HCT116 (cell line): ENCODE measurements around the gene FMN1. TPM values are rescaled to one million over a fixed set of nuclear protein-coding genes. Genes with fewer than 3 reads are reported as not detected.

Experiments used
- ATAC-seq: fragments of 200-7000 bp; cut with Tn5 transposase; 2 replicates; pipeline ENCODE4 v1.9.1; 2020; ENCODE audit warnings: mild to moderate bottlenecking, moderate library complexity
- BruUV-seq: library from RNA; stranded (reverse); fragments of 400-500 nt; replicated peaks from 2 replicates; lab custom pipeline; 2021; lab: Mats Ljungman, UMichigan
- CTCF ChIA-PET: fragments of 300-600 bp; sonication (Branson Sonifier 250); formaldehyde crosslinking; loops from one replicate; lab custom pipeline; 2021; ENCODE audit warnings: antibody characterized with exemption; lab: Charles Lee
- POLR2A ChIA-PET: fragments of 300-600, 350-600 bp; sonication (Branson Sonifier 250); formaldehyde crosslinking; loops from one replicate; lab custom pipeline; 2021; ENCODE audit warnings: antibody characterized with exemption; lab: Charles Lee
- RAD21 ChIA-PET, 2 experiments: fragments of 300-600 bp; sonication (Branson Sonifier 250); formaldehyde crosslinking; loops; one replicate each; lab custom pipeline; 2023; ENCODE audit warnings: low total read pairs in 2 of 2; ENCODE audit not compliant: uncharacterized antibody in 2 of 2, unreplicated experiment in 2 of 2, low non-redundant PET in 1 of 2; lab: Charles Lee
- DNase-seq: peaks from one replicate; pipeline ENCODE4 v3.0.0-alpha.2; 2010; ENCODE audit warnings: low read depth, low spot score
- H2AFZ ChIP-seq: fragments of 200-600 bp; shearing (Covaris generic), sonication (generic); 2 replicates; pipeline ENCODE4 v1.6.1; 2017; ENCODE audit warnings: low read depth, mixed run types, mixed read lengths, antibody characterized with exemption, low read length; ENCODE audit not compliant: poor library complexity, severe bottlenecking
- H3K27ac ChIP-seq: 2 replicates; pipeline ENCODE4 v1.5.1; 2012; ENCODE audit warnings: low read depth, low read length
- H3K27me3 ChIP-seq: fragments of 200-600 bp; sonication (generic); 2 replicates; pipeline ENCODE4 v1.6.1; 2016; ENCODE audit warnings: mixed run types, low read length, mixed read lengths; ENCODE audit not compliant: insufficient read depth
- H3K36me3 ChIP-seq, 2 experiments: fragments of 200-500 bp in 1 of 2; fragments of 200-600 bp in 1 of 2; sonication (Bioruptor generic) in 1 of 2; sonication (generic) in 1 of 2; 2 replicates each; pipeline versions ENCODE4 v1.5.1 to v1.6.1; 2014 to 2016; ENCODE audit warnings: low read length in 2 of 2, inconsistent platforms in 1 of 2, mixed read lengths in 1 of 2, mixed run types in 1 of 2; ENCODE audit not compliant: insufficient read depth in 2 of 2, control insufficient read depth in 1 of 2
- H3K4me1 ChIP-seq, 2 experiments: fragments of 200-600 bp in 1 of 2; sonication (generic) in 1 of 2; 2 replicates each; pipeline versions ENCODE4 v1.5.1 to v1.6.1; 2012 to 2017; ENCODE audit warnings: low read length in 2 of 2, inconsistent platforms in 1 of 2, mild to moderate bottlenecking in 1 of 2, mixed read lengths in 1 of 2, mixed run types in 1 of 2, moderate library complexity in 1 of 2; ENCODE audit not compliant: insufficient read depth in 2 of 2, control insufficient read depth in 1 of 2
- H3K4me2 ChIP-seq: fragments of 200-600 bp; sonication (generic); 2 replicates; pipeline ENCODE4 v1.6.1; 2017; ENCODE audit warnings: mixed run types, low read length, mixed read lengths
- H3K4me3 ChIP-seq, 2 experiments: fragments of 200-600 bp in 1 of 2; sonication (generic) in 1 of 2; replicated peaks in 1 of 2; 2 replicates each; pipeline ENCODE4 v1.5.1; 2011 to 2016; ENCODE audit warnings: low read length in 2 of 2, control low read depth in 1 of 2, low read depth in 1 of 2, mild to moderate bottlenecking in 1 of 2, mixed read lengths in 1 of 2, mixed run types in 1 of 2
- H3K79me2 ChIP-seq: fragments of 200-600 bp; sonication (generic); 2 replicates; pipeline ENCODE4 v1.6.1; 2017; ENCODE audit warnings: mild to moderate bottlenecking, mixed run types, low read length, moderate library complexity, mixed read lengths; ENCODE audit not compliant: insufficient read depth
- H3K9ac ChIP-seq: fragments of 200-600 bp; sonication (generic); 2 replicates; pipeline ENCODE4 v1.6.1; 2016; ENCODE audit warnings: low read length, mixed read lengths
- H3K9me2 ChIP-seq: fragments of 200-600 bp; sonication (generic), shearing (Covaris generic); 2 replicates; pipeline ENCODE4 v1.6.1; 2017; ENCODE audit warnings: mixed run types, mild to moderate bottlenecking, moderate library complexity; ENCODE audit not compliant: insufficient read depth
- H3K9me3 ChIP-seq, 2 experiments: fragments of 200-500 bp in 1 of 2; fragments of 200-600 bp in 1 of 2; sonication (Bioruptor generic) in 1 of 2; sonication (generic) in 1 of 2; 2 replicates each; pipeline ENCODE4 v1.6.1; 2014 to 2017; ENCODE audit warnings: low read length in 2 of 2, mixed read lengths in 2 of 2, inconsistent platforms in 1 of 2, low read depth in 1 of 2, mild to moderate bottlenecking in 1 of 2, mixed run types in 1 of 2, moderate library complexity in 1 of 2; ENCODE audit not compliant: control insufficient read depth in 1 of 2, insufficient read depth in 1 of 2
- H4K20me1 ChIP-seq: fragments of 200-600 bp; sonication (generic), shearing (Covaris generic); 2 replicates; pipeline ENCODE4 v1.6.1; 2017; ENCODE audit warnings: mixed run types, mild to moderate bottlenecking, moderate library complexity; ENCODE audit not compliant: insufficient read depth
- CBX3 ChIP-seq: IDR thresholded peaks from 2 replicates; pipeline ENCODE4 v1.6.1; 2012; ENCODE audit warnings: low read depth
- EGR1 ChIP-seq: IDR thresholded peaks from 2 replicates; pipeline ENCODE4 v1.6.1; 2012; ENCODE audit warnings: low read depth
- ELF1 ChIP-seq: IDR thresholded peaks from 2 replicates; pipeline ENCODE4 v1.6.1; 2012; ENCODE audit warnings: low read depth, borderline replicate concordance
- EZH2 ChIP-seq: fragments of 200-600 bp; sonication (generic); IDR thresholded peaks from 2 replicates; pipeline ENCODE4 v1.6.1; 2017; ENCODE audit warnings: antibody characterized with exemption, mixed run types
- EZH2phosphoT487 ChIP-seq: fragments of 200-600 bp; IDR thresholded peaks from 2 replicates; pipeline ENCODE4 v1.6.1; 2018; ENCODE audit warnings: antibody characterized with exemption, borderline replicate concordance
- FOSL1 ChIP-seq: IDR thresholded peaks from 2 replicates; pipeline ENCODE4 v1.6.1; 2012; ENCODE audit warnings: low read depth
- JUND ChIP-seq: IDR thresholded peaks from 2 replicates; pipeline ENCODE4 v1.6.1; 2012
- POLR2A ChIP-seq: IDR thresholded peaks from 2 replicates; pipeline ENCODE4 v1.7.0; 2011; ENCODE audit warnings: borderline replicate concordance; ENCODE audit not compliant: insufficient read depth, insufficient read length; ENCODE audit errors: extremely low read depth
- POLR2AphosphoS5 ChIP-seq: IDR thresholded peaks from 2 replicates; pipeline ENCODE4 v1.6.1; 2011; ENCODE audit warnings: mild to moderate bottlenecking, low read depth, low read length, moderate library complexity
- RAD21 ChIP-seq: IDR thresholded peaks from 2 replicates; pipeline ENCODE4 v1.6.1; 2012; ENCODE audit warnings: low read depth, mild to moderate bottlenecking
- REST ChIP-seq: IDR thresholded peaks from 2 replicates; pipeline ENCODE4 v1.6.1; 2012; ENCODE audit warnings: low read depth
- SIN3A ChIP-seq: IDR thresholded peaks from 2 replicates; pipeline ENCODE4 v1.6.1; 2012; ENCODE audit warnings: low read depth
- SP1 ChIP-seq: IDR thresholded peaks from 2 replicates; pipeline ENCODE4 v1.6.1; 2012; ENCODE audit warnings: low read depth
- SRF ChIP-seq: IDR thresholded peaks from 2 replicates; pipeline ENCODE4 v1.6.1; 2012; ENCODE audit warnings: low read depth
- YY1 ChIP-seq: IDR thresholded peaks from 2 replicates; pipeline ENCODE4 v1.6.1; 2011; ENCODE audit warnings: low read length, low read depth, moderate library complexity, mild to moderate bottlenecking; ENCODE audit not compliant: insufficient replicate concordance; ENCODE audit errors: extremely low read depth
- ZFX ChIP-seq: fragments of 450-650 bp; IDR thresholded peaks from 2 replicates; pipeline ENCODE4 v1.6.1; 2017
- intact Hi-C: fragments of 100-400 bp; cut with micrococcal nuclease; formaldehyde crosslinking; loops from 2 replicates; pipeline ENCODE4 v1.10.0; 2022
- total RNA-seq: library from RNA; stranded (reverse); gene quantifications from one replicate; pipeline ENCODE4 v1.2.1, GENCODE V29; 2021; ENCODE audit not compliant: unreplicated experiment
- TF ChIP-seq, protein P1 (sequence below): IDR thresholded peaks from 2 replicates; pipeline ENCODE4 v1.6.1; 2011; ENCODE audit warnings: mild to moderate bottlenecking, low read length, moderate library complexity; ENCODE audit not compliant: insufficient replicate concordance; ENCODE audit errors: extremely low read depth
- TF ChIP-seq, protein P2 (sequence below): IDR thresholded peaks from 2 replicates; pipeline ENCODE4 v1.6.1; 2012

Gene FMN1
- total RNA-seq, 1 experiment from 2014 or later: 0.39 TPM

DNA sequence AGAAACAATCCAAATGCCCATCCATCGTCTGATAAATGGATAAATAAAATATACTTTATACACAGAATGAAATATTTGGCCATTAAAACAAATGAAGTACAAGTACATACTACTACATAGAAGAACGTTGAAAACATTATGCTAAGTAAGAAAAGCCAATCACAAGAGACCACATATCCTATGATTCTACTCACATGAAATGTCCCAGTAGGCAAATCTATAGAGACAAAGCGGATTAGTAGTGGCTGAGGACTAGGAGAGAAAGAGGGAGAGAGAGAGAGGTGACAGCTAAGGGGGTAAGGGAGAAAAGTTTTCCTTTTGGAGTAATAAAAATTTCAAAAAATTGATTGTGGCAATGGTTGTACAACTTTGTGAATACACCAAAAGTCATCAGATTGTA is 329.7 kb downstream of the FMN1 start (continued):
- TF ChIP-seq ZFX: no peak
- TF ChIP-seq POLR2AphosphoS5: no peak

DNA sequence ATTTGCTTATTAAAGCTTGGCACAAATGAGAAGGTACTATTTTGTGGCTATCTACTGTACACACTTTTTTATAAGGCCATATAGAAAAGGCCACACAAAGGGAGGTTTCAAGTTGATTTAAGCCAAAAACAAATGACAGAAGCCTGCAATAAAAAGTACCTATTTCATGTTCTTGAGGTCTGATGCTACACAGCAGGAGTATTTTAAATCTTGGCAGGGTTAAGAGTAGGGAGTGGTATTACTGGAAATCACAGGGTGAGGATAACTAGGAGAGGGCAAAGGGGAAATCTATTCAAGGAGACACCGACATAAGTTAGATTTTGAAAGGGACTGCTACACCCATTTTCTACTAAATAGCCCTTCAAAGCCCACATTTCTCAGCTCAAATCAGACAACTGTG is 330.5 kb downstream of the FMN1 start:
- DNase-seq (no peak), ATAC-seq (no peak)
- POLR2A ChIA-PET: no interaction called here
- Histone ChIP-seq H3K9me3 (no peaks in the 10 kb centered on the region), H3K36me3 (no peaks in the 10 kb centered on the region), H3K27me3 (no peaks in the 10 kb centered on the region), H3K9me2 (no peaks in the 10 kb centered on the region), H3K79me2 (no peaks in the 10 kb centered on the region), H4K20me1 (no peaks in the 10 kb centered on the region), H3K4me1 (peaks cover 9 to 23% of the 10 kb centered on the region in 2 experiments), H3K27ac (no peak overlapping the region), H3K9ac (no peak overlapping the region), H2AFZ (no peak overlapping the region), H3K4me2 (no peak overlapping the region), H3K4me3 (no peak overlapping the region)
- no TSS peak for BruUV-seq
- RAD21 ChIA-PET: no interaction called here
- CTCF ChIA-PET: no interaction called here
- intact Hi-C loops: no loop called here
- TF ChIP-seq, protein P1, sequence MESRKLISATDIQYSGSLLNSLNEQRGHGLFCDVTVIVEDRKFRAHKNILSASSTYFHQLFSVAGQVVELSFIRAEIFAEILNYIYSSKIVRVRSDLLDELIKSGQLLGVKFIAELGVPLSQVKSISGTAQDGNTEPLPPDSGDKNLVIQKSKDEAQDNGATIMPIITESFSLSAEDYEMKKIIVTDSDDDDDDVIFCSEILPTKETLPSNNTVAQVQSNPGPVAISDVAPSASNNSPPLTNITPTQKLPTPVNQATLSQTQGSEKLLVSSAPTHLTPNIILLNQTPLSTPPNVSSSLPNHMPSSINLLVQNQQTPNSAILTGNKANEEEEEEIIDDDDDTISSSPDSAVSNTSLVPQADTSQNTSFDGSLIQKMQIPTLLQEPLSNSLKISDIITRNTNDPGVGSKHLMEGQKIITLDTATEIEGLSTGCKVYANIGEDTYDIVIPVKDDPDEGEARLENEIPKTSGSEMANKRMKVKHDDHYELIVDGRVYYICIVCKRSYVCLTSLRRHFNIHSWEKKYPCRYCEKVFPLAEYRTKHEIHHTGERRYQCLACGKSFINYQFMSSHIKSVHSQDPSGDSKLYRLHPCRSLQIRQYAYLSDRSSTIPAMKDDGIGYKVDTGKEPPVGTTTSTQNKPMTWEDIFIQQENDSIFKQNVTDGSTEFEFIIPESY: no peak
- no peak for TF ChIP-seq POLR2AphosphoS5
- TF ChIP-seq EGR1: no peak
- TF ChIP-seq EZH2: no peak
- no peak for TF ChIP-seq FOSL1
- TF ChIP-seq ZFX: no peak
- TF ChIP-seq ELF1: no peak
- no peak for TF ChIP-seq EZH2phosphoT487
- TF ChIP-seq CBX3: no peak
- no peak for TF ChIP-seq SRF
- no peak for TF ChIP-seq REST
- no peak for TF ChIP-seq SIN3A
- TF ChIP-seq YY1: no peak
- TF ChIP-seq JUND: no peak
- TF ChIP-seq RAD21: no peak
- TF ChIP-seq, protein P2, sequence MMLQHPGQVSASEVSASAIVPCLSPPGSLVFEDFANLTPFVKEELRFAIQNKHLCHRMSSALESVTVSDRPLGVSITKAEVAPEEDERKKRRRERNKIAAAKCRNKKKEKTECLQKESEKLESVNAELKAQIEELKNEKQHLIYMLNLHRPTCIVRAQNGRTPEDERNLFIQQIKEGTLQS: no peak
- no peak for TF ChIP-seq SP1
- TF ChIP-seq POLR2A: no peak
